Measurements from ENCODE around the gene ZSCAN22. TPM values are rescaled to one million over a fixed set of nuclear protein-coding genes. Genes with fewer than 3 reads are reported as not detected.

The ZSCAN22 gene
- total and polyA plus RNA-seq, 2 of the 13 experiments (the other 11 are each of a cell fraction or from before 2014, with no cell fraction given): 2.5 to 3.5 TPM

DNA sequence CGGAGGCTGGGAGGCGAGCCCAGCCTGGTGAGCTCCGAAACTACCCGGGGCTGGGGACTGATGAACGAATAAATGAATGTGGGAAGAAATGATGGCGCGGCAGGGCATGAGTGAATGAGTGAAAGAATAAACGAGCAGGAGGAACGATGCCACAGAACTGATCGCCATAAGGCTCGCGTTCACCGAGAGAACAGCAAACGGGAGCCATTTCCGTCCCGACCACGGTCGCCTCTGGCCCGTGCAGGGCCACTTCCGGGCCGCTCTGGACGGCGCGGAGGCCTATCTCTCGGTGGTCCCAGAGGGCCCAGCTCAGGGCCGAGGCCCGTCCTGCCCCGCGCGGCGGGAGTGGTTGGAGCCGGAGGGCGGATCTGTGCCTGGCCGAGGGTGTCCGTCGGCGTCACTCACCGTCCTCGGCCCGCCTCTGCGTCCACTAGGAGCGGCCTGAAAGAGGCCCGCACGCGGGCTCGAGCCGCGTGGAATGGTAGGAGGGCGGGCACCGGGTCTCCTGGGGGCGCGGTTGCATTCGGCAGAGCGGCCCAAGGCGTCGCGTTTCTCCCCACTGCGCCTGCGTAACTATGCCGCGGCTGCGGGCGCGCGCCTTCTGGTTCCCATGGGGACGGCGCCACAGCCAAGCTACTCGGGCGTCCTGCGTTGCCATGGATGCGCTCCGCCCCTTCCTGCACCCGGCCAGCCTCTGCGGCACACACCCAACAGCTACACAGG lies 35.6 kb downstream of the ZSCAN22 start, which contains the start of gene ZNF497 (continued):
- TF ChIP-seq, protein P1, sequence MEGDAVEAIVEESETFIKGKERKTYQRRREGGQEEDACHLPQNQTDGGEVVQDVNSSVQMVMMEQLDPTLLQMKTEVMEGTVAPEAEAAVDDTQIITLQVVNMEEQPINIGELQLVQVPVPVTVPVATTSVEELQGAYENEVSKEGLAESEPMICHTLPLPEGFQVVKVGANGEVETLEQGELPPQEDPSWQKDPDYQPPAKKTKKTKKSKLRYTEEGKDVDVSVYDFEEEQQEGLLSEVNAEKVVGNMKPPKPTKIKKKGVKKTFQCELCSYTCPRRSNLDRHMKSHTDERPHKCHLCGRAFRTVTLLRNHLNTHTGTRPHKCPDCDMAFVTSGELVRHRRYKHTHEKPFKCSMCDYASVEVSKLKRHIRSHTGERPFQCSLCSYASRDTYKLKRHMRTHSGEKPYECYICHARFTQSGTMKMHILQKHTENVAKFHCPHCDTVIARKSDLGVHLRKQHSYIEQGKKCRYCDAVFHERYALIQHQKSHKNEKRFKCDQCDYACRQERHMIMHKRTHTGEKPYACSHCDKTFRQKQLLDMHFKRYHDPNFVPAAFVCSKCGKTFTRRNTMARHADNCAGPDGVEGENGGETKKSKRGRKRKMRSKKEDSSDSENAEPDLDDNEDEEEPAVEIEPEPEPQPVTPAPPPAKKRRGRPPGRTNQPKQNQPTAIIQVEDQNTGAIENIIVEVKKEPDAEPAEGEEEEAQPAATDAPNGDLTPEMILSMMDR (CRISPR knock-in tag; IDR thresholded peaks at IDR 0.05): peak; percentile 54
- TF ChIP-seq IKZF1 (IDR thresholded peaks at IDR 0.05) (no peak), ZNF841 (CRISPR knock-in tag; IDR thresholded peaks at IDR 0.05; ENCODE audit: borderline replicate concordance) (no peak), SOX6 (IDR thresholded peaks at IDR 0.05) (no peak), SOX6 (CRISPR knock-in tag; IDR thresholded peaks at IDR 0.05) (peak; percentile 26; the same call in 1 of the 2 replicates), ZNF430 (CRISPR knock-in tag; IDR thresholded peaks at IDR 0.05) (peak; percentile 83), CREB1 (IDR thresholded peaks at IDR 0.05) (no peak), CREB1 (CRISPR knock-in tag; IDR thresholded peaks at IDR 0.05) (no peak), EP300 (IDR thresholded peaks at IDR 0.05; ENCODE audit: low read depth in 2 of 2, low read length in 2 of 2) (no peak), EP300 (CRISPR knock-in tag; IDR thresholded peaks at IDR 0.05; ENCODE audit: borderline replicate concordance) (0 out of 2 replicates have a peak, but pooled peaks have one; percentile 21), ZFP62 (CRISPR knock-in tag; IDR thresholded peaks at IDR 0.05) (no peak), RORA (CRISPR knock-in tag; IDR thresholded peaks at IDR 0.05) (no peak), SOX13 (IDR thresholded peaks at IDR 0.05) (no peak), SOX13 (CRISPR knock-in tag; conservative IDR thresholded peaks at IDR 0.05 in 1 of 2, IDR thresholded peaks at IDR 0.05 in 1 of 2) (peak in 1 of 2 experiments; percentile 3; a peak in 1 of 4 replicates), HNRNPK (IDR thresholded peaks at IDR 0.05; ENCODE audit: low read depth, low read length, poor library complexity, severe bottlenecking) (no peak), ZNF17 (CRISPR knock-in tag; IDR thresholded peaks at IDR 0.05) (no peak), FOXA3 (CRISPR knock-in tag; IDR thresholded peaks at IDR 0.05) (no peak; the same call in none of the 2 replicates), HHEX (CRISPR knock-in tag; IDR thresholded peaks at IDR 0.05) (no peak)
- TF ChIP-seq, protein P2, sequence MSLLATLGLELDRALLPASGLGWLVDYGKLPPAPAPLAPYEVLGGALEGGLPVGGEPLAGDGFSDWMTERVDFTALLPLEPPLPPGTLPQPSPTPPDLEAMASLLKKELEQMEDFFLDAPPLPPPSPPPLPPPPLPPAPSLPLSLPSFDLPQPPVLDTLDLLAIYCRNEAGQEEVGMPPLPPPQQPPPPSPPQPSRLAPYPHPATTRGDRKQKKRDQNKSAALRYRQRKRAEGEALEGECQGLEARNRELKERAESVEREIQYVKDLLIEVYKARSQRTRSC (CRISPR knock-in tag; IDR thresholded peaks at IDR 0.05; ENCODE audit: low read depth): no peak
- TF ChIP-seq, protein P3, sequence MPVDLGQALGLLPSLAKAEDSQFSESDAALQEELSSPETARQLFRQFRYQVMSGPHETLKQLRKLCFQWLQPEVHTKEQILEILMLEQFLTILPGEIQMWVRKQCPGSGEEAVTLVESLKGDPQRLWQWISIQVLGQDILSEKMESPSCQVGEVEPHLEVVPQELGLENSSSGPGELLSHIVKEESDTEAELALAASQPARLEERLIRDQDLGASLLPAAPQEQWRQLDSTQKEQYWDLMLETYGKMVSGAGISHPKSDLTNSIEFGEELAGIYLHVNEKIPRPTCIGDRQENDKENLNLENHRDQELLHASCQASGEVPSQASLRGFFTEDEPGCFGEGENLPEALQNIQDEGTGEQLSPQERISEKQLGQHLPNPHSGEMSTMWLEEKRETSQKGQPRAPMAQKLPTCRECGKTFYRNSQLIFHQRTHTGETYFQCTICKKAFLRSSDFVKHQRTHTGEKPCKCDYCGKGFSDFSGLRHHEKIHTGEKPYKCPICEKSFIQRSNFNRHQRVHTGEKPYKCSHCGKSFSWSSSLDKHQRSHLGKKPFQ (CRISPR knock-in tag; IDR thresholded peaks at IDR 0.05; ENCODE audit: insufficient replicate concordance): peak; percentile 22
- TF ChIP-seq, protein P4, sequence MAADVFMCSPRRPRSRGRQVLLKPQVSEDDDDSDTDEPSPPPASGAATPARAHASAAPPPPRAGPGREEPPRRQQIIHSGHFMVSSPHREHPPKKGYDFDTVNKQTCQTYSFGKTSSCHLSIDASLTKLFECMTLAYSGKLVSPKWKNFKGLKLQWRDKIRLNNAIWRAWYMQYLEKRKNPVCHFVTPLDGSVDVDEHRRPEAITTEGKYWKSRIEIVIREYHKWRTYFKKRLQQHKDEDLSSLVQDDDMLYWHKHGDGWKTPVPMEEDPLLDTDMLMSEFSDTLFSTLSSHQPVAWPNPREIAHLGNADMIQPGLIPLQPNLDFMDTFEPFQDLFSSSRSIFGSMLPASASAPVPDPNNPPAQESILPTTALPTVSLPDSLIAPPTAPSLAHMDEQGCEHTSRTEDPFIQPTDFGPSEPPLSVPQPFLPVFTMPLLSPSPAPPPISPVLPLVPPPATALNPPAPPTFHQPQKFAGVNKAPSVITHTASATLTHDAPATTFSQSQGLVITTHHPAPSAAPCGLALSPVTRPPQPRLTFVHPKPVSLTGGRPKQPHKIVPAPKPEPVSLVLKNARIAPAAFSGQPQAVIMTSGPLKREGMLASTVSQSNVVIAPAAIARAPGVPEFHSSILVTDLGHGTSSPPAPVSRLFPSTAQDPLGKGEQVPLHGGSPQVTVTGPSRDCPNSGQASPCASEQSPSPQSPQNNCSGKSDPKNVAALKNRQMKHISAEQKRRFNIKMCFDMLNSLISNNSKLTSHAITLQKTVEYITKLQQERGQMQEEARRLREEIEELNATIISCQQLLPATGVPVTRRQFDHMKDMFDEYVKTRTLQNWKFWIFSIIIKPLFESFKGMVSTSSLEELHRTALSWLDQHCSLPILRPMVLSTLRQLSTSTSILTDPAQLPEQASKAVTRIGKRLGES (CRISPR knock-in tag; IDR thresholded peaks at IDR 0.05; ENCODE audit: borderline replicate concordance): peak; percentile 57; the same call in 1 of the 2 replicates
- TF ChIP-seq, protein P5, sequence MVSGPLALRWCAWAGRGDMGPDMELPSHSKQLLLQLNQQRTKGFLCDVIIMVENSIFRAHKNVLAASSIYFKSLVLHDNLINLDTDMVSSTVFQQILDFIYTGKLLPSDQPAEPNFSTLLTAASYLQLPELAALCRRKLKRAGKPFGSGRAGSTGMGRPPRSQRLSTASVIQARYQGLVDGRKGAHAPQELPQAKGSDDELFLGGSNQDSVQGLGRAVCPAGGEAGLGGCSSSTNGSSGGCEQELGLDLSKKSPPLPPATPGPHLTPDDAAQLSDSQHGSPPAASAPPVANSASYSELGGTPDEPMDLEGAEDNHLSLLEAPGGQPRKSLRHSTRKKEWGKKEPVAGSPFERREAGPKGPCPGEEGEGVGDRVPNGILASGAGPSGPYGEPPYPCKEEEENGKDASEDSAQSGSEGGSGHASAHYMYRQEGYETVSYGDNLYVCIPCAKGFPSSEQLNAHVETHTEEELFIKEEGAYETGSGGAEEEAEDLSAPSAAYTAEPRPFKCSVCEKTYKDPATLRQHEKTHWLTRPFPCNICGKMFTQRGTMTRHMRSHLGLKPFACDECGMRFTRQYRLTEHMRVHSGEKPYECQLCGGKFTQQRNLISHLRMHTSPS (CRISPR knock-in tag; IDR thresholded peaks at IDR 0.05; ENCODE audit: low read depth): no peak
